T-helper 9 cell (primary cell): ENCODE results near the gene TEDC1.

Experiments used
- DNase-seq: peaks from one replicate; pipeline ENCODE4 v3.0.0-alpha.2; 2020

Gene TEDC1

GRCh38 chr14:105486163-105486973 lies 4.7 kb upstream of the TEDC1 start, which contains the start of gene CRIP1:
TSS of gene CRIP1 (plus strand) at chr14:105486886. CDS start at chr14:105487260, 374 bp downstream.
- DNase-seq, result no peak

- DNase-seq, result peak; percentile 58
These were observed 4.0 kb upstream of the TEDC1 start for GRCh38 chr14:105486974-105487448.

GRCh38 chr14:105487449-105487985 lies 3.5 kb upstream of the TEDC1 start:
- peak; percentile 69 for DNase-seq

- DNase-seq, result no peak
These were observed 2.9 kb upstream of the TEDC1 start for GRCh38 chr14:105487986-105488777.

- DNase-seq, result no peak
These were observed 2.1 kb upstream of the TEDC1 start for GRCh38 chr14:105488781-105489541.

- DNase-seq, result peak; percentile 84
These were observed 1.3 kb upstream of the TEDC1 start for GRCh38 chr14:105489542-105490266.

- no peak for DNase-seq
These were observed 827 bp upstream of the TEDC1 start for GRCh38 chr14:105490267-105490571.

- peak; percentile 93 for DNase-seq
These were observed 424 bp downstream of the TEDC1 start for GRCh38 chr14:105491366-105491973.

GRCh38 chr14:105492031-105492970 lies 1.3 kb downstream of the TEDC1 start:
- no peak for DNase-seq

GRCh38 chr14:105492971-105493871 lies 2.2 kb downstream of the TEDC1 start:
- DNase-seq, result no peak

- no peak for DNase-seq
These were observed 3.0 kb downstream of the TEDC1 start for GRCh38 chr14:105493921-105494605.

GRCh38 chr14:105494606-105494929 lies 3.5 kb downstream of the TEDC1 start:
- no peak for DNase-seq

GRCh38 chr14:105495101-105495989 lies 4.3 kb downstream of the TEDC1 start:
- DNase-seq, result no peak

- DNase-seq, result no peak
These were observed 5.2 kb downstream of the TEDC1 start for GRCh38 chr14:105495990-105496830.

- no peak for DNase-seq
These were observed 6.0 kb downstream of the TEDC1 start for GRCh38 chr14:105496831-105497591.
